HCT116 (cell line): Measurements from ENCODE around the gene LGI2.

ENCODE experiments used
- CTCF ChIP-seq, 3 experiments: fragments of 200-600 bp in 1 of 3; sonication (generic) in 1 of 3; IDR thresholded peaks in 2 of 3; conservative IDR thresholded peaks in 1 of 3; 2 replicates each; pipeline ENCODE4 v1.5.1; 2012 to 2017; ENCODE audit warnings: low read depth in 2 of 3, low read length in 2 of 3, antibody characterized with exemption in 1 of 3, borderline replicate concordance in 1 of 3, control low read depth in 1 of 3, mild to moderate bottlenecking in 1 of 3, mixed read lengths in 1 of 3, mixed run types in 1 of 3, moderate library complexity in 1 of 3; ENCODE audit not compliant: insufficient read depth in 1 of 3
- EZH2phosphoT487 ChIP-seq: fragments of 200-600 bp; IDR thresholded peaks from 2 replicates; pipeline ENCODE4 v1.6.1; 2018; ENCODE audit warnings: antibody characterized with exemption, borderline replicate concordance
- POLR2A ChIP-seq: IDR thresholded peaks from 2 replicates; pipeline ENCODE4 v1.7.0; 2011; ENCODE audit warnings: borderline replicate concordance; ENCODE audit not compliant: insufficient read depth, insufficient read length; ENCODE audit errors: extremely low read depth
- POLR2AphosphoS5 ChIP-seq: IDR thresholded peaks from 2 replicates; pipeline ENCODE4 v1.6.1; 2011; ENCODE audit warnings: mild to moderate bottlenecking, low read depth, low read length, moderate library complexity

GRCh38 chr4:25043548-25043947 is 12.8 kb upstream of the LGI2 start:
- no peak for TF ChIP-seq CTCF (IDR thresholded peaks at IDR 0.05 in 2 of 3, conservative IDR thresholded peaks at IDR 0.05 in 1 of 3; ENCODE audit: borderline replicate concordance in 1 of 3, insufficient read depth in 1 of 3, low read depth in 2 of 3, low read length in 2 of 3)
- no peak for TF ChIP-seq POLR2AphosphoS5
- no peak for TF ChIP-seq EZH2phosphoT487
- TF ChIP-seq POLR2A = no peak
